NB4 (cell line): Measurements from ENCODE around the gene CREB5.

ENCODE experiments used
- POLR2A ChIP-seq: IDR thresholded peaks from 2 replicates; pipeline ENCODE4 v1.6.1; 2011; ENCODE audit warnings: mild to moderate bottlenecking; ENCODE audit not compliant: insufficient read length; ENCODE audit errors: extremely low read depth
- TF ChIP-seq, protein P1 (sequence below): IDR thresholded peaks from one replicate; pipeline ENCODE4 v1.5.1; 2012; ENCODE audit warnings: low read depth, low read length

DNA sequence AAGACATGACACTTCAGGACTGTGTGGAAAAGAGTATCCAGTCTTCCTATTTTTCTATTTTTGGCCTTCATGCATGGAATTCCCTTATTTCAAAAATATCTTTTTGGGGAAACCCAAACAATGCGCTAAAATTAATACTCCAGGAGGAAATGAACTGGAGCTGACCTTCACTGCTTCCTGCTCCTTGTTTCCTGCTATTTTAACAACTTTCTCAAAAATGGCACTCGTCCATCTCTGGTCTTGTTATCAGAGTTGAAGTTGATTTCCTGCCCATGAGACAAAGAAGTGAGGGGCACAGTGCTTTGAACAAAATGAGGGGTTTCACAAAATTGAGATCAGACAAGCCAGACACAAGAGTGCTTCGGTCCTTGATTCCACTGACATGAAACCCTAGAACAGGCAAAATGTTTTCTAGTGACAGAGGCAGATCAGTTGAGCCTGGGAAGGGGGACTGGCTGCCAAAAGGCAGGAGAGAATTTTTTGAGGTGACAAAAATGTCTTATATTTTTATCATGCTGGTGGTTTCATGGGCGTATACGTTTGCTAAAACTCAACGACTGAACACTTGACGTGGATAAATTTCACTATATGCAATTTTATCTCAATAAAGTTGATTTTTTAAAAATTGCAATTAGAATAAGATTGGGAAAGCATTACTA lies 193.2 kb downstream of the CREB5 start:
- TF ChIP-seq, protein P1, sequence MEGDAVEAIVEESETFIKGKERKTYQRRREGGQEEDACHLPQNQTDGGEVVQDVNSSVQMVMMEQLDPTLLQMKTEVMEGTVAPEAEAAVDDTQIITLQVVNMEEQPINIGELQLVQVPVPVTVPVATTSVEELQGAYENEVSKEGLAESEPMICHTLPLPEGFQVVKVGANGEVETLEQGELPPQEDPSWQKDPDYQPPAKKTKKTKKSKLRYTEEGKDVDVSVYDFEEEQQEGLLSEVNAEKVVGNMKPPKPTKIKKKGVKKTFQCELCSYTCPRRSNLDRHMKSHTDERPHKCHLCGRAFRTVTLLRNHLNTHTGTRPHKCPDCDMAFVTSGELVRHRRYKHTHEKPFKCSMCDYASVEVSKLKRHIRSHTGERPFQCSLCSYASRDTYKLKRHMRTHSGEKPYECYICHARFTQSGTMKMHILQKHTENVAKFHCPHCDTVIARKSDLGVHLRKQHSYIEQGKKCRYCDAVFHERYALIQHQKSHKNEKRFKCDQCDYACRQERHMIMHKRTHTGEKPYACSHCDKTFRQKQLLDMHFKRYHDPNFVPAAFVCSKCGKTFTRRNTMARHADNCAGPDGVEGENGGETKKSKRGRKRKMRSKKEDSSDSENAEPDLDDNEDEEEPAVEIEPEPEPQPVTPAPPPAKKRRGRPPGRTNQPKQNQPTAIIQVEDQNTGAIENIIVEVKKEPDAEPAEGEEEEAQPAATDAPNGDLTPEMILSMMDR = no peak
- TF ChIP-seq POLR2A = no peak
